Globus pallidus (tissue), 1 donor: ENCODE measurements around the gene RASSF4.

ENCODE experiments used
- DNase-seq: peaks from one replicate; pipeline ENCODE4 v3.0.0-alpha.2; 2015; ENCODE audit warnings: low spot score

Gene RASSF4

GRCh38 chr10:44927352-44927751, 32.2 kb upstream of the RASSF4 start:
- no peak for DNase-seq

- no peak for DNase-seq
Observed at GRCh38 chr10:44928462-44928861, 31.1 kb upstream of the RASSF4 start.

- DNase-seq, result no peak
Observed at GRCh38 chr10:44929356-44930255, 30.0 kb upstream of the RASSF4 start.

- no peak for DNase-seq
Observed at GRCh38 chr10:44930904-44931620, 28.5 kb upstream of the RASSF4 start.

- no peak for DNase-seq
Observed at GRCh38 chr10:44931621-44932516, 27.7 kb upstream of the RASSF4 start.

GRCh38 chr10:44932517-44933450, 26.8 kb upstream of the RASSF4 start:
- peak; percentile 82 for DNase-seq

- no peak for DNase-seq
Observed at GRCh38 chr10:44933451-44934321, 25.9 kb upstream of the RASSF4 start.

GRCh38 chr10:44934416-44935200, 25.0 kb upstream of the RASSF4 start:
- no peak for DNase-seq

- peak; percentile 93 for DNase-seq
Observed at GRCh38 chr10:44935201-44935965, 24.2 kb upstream of the RASSF4 start.

- no peak for DNase-seq
Observed at GRCh38 chr10:44935966-44936295, 23.7 kb upstream of the RASSF4 start.

GRCh38 chr10:44936314-44936975, 23.2 kb upstream of the RASSF4 start:
- DNase-seq, result no peak

- DNase-seq, result no peak
Observed at GRCh38 chr10:44937196-44938005, 22.2 kb upstream of the RASSF4 start.

- DNase-seq, result no peak
Observed at GRCh38 chr10:44938956-44939355, 20.6 kb upstream of the RASSF4 start.

GRCh38 chr10:44939691-44940401, 19.8 kb upstream of the RASSF4 start:
- DNase-seq, result no peak

GRCh38 chr10:44944354-44944753, 15.2 kb upstream of the RASSF4 start:
- DNase-seq, result no peak

GRCh38 chr10:44946205-44946604, 13.4 kb upstream of the RASSF4 start:
- DNase-seq, result no peak
